Keratinocyte (primary cell): ENCODE results near the gene G3BP1. TPM values are rescaled to one million over a fixed set of nuclear protein-coding genes. Genes with fewer than 3 reads are reported as not detected.

Experiments
- DNase-seq: peaks from one replicate; pipeline ENCODE4 v3.0.0-alpha.2; 2011; ENCODE audit warnings: low read depth, missing footprints, low spot score
- FAIRE-seq: peaks from 2 replicates; lab custom pipeline; 2011; peaks lifted over from hg19 to GRCh38; lab: Jason Lieb, UNC
- H2AFZ ChIP-seq: 2 replicates; pipeline ENCODE4 v1.6.0; 2012; ENCODE audit warnings: low read length, control low read depth, inconsistent platforms; ENCODE audit not compliant: control insufficient read depth
- H3K27ac ChIP-seq: 2 replicates; pipeline ENCODE4 v1.5.1; 2011; ENCODE audit warnings: low read length; ENCODE audit not compliant: control insufficient read depth, insufficient read depth
- H3K27me3 ChIP-seq: 3 replicates; pipeline ENCODE4 v1.6.0; 2011; ENCODE audit warnings: low read length; ENCODE audit not compliant: control insufficient read depth, insufficient read depth; ENCODE audit errors: extremely low read depth
- H3K36me3 ChIP-seq, 2 experiments: 2 replicates in 1 of 2; 3 replicates in 1 of 2; pipeline ENCODE4 v1.5.1; 2011; ENCODE audit warnings: low read length in 2 of 2, mild to moderate bottlenecking in 1 of 2; ENCODE audit not compliant: control insufficient read depth in 2 of 2, insufficient read depth in 2 of 2; ENCODE audit errors: extremely low read depth in 1 of 2
- H3K4me1 ChIP-seq: 3 replicates; pipeline ENCODE4 v1.5.1; 2011; ENCODE audit warnings: low read length; ENCODE audit not compliant: control insufficient read depth, insufficient read depth; ENCODE audit errors: extremely low read depth
- H3K4me2 ChIP-seq: 3 replicates; pipeline ENCODE4 v1.6.0; 2011; ENCODE audit warnings: low read depth, low read length; ENCODE audit not compliant: control insufficient read depth, insufficient read depth; ENCODE audit errors: extremely low read depth
- H3K4me3 ChIP-seq, 3 experiments: fragments of 200-600 bp in 1 of 3; sonication (generic) in 1 of 3; 2 replicates in 2 of 3; 3 replicates in 1 of 3; pipeline ENCODE4 v1.5.1; 2011 to 2016; ENCODE audit warnings: low read length in 3 of 3, mild to moderate bottlenecking in 3 of 3, control low read depth in 2 of 3, inconsistent platforms in 1 of 3, low read depth in 1 of 3, mixed read lengths in 1 of 3, mixed run types in 1 of 3, moderate library complexity in 1 of 3; ENCODE audit not compliant: control insufficient read depth in 2 of 3, insufficient read depth in 2 of 3; ENCODE audit errors: extremely low read depth in 1 of 3
- H3K79me2 ChIP-seq: 2 replicates; pipeline ENCODE4 v1.6.0; 2012; ENCODE audit warnings: low read length; ENCODE audit not compliant: control insufficient read depth, insufficient read depth
- H3K9ac ChIP-seq: 3 replicates; pipeline ENCODE4 v1.6.0; 2011; ENCODE audit warnings: low read length; ENCODE audit not compliant: control insufficient read depth, insufficient read depth; ENCODE audit errors: extremely low read depth
- H3K9me1 ChIP-seq: 3 replicates; pipeline ENCODE4 v1.6.0; 2011; ENCODE audit warnings: low read length; ENCODE audit not compliant: control insufficient read depth, insufficient read depth; ENCODE audit errors: extremely low read depth
- H3K9me3 ChIP-seq: 2 replicates; pipeline ENCODE4 v1.5.1; 2012; ENCODE audit warnings: low read depth, low read length; ENCODE audit not compliant: control insufficient read depth
- H4K20me1 ChIP-seq: 3 replicates; pipeline ENCODE4 v1.6.0; 2011; ENCODE audit warnings: low read length; ENCODE audit not compliant: control insufficient read depth, insufficient read depth; ENCODE audit errors: extremely low read depth
- EZH2 ChIP-seq: IDR thresholded peaks from one replicate; pipeline ENCODE4 v1.6.1; 2012; ENCODE audit warnings: inconsistent platforms, mild to moderate bottlenecking, low read length, moderate library complexity
- dilution Hi-C: fragments of 300-500 bp; cut with MboI; formaldehyde crosslinking; loops from one replicate; pipeline ENCODE4 v1.7.0; 2020; ENCODE audit warnings: low sequenced_read_pairs; ENCODE audit not compliant: extremely low pct_ligation_motif_present
- polyA plus RNA-seq, 5 experiments: library from polyadenylated mRNA; depleted of rRNA in 3 of 5; stranded (reverse) in 3 of 5; stranded (forward) in 1 of 5; unstranded in 1 of 5; fragments of >200 nt; gene quantifications; 1 replicate in 1 of 5; 2 replicates in 3 of 5; 3 replicates in 1 of 5; pipeline versions ENCODE4 v1.2.1 to v1.2.3, GENCODE V29; 2011 to 2012; ENCODE audit warnings: missing spikeins in 2 of 5, low read depth in 1 of 5, low replicate concordance in 1 of 5
- TF ChIP-seq, protein P1 (sequence below), 3 experiments: IDR thresholded peaks in 1 of 3; conservative IDR thresholded peaks in 1 of 3; optimal IDR thresholded peaks in 1 of 3; 2 replicates in 2 of 3; 3 replicates in 1 of 3; pipeline versions ENCODE3 to v1.5.1; 2011; ENCODE audit warnings: low read length in 3 of 3, mild to moderate bottlenecking in 3 of 3, moderate library complexity in 2 of 3, control low read depth in 1 of 3, inconsistent platforms in 1 of 3; ENCODE audit not compliant: insufficient read depth in 2 of 3; ENCODE audit errors: extremely low read depth in 1 of 3

G3BP1 gene
- polyA plus RNA-seq, 1 donor (not counting 4 experiments of a cell fraction or from before 2014, with no cell fraction given): 137 TPM

DNA sequence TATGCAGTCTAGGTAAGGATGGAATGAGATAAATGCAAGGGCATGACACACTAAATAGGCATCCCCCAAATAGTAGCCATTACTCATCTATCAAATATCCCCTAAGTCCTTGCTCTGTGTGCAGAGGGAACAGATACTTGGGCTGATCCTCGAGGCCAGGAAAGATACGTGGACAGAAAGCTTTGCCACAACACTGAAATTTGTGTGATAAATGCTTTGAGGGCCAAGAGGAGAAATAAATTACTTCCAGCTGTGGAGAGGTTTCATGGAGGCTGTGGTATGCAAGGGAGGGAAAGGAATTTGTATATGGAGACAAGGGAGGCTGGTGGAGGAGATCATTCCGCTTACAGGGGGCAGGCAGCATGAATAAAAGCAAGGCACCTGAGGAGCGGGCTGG is 31.8 kb upstream of the G3BP1 start:
- FAIRE-seq (peak; percentile 88), DNase-seq (no peak)
- H3K9me1 ChIP-seq: no peaks in the 10 kb centered on the region
- no peaks in the 10 kb centered on the region for H3K27me3 ChIP-seq
- TF ChIP-seq EZH2: no peak
- TF ChIP-seq, protein P1, sequence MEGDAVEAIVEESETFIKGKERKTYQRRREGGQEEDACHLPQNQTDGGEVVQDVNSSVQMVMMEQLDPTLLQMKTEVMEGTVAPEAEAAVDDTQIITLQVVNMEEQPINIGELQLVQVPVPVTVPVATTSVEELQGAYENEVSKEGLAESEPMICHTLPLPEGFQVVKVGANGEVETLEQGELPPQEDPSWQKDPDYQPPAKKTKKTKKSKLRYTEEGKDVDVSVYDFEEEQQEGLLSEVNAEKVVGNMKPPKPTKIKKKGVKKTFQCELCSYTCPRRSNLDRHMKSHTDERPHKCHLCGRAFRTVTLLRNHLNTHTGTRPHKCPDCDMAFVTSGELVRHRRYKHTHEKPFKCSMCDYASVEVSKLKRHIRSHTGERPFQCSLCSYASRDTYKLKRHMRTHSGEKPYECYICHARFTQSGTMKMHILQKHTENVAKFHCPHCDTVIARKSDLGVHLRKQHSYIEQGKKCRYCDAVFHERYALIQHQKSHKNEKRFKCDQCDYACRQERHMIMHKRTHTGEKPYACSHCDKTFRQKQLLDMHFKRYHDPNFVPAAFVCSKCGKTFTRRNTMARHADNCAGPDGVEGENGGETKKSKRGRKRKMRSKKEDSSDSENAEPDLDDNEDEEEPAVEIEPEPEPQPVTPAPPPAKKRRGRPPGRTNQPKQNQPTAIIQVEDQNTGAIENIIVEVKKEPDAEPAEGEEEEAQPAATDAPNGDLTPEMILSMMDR (optimal IDR thresholded peaks at IDR 0.05 in 1 of 3, IDR thresholded peaks at IDR 0.05 in 1 of 3, conservative IDR thresholded peaks at IDR 0.05 in 1 of 3; ENCODE audit: extremely low read depth in 1 of 3, insufficient read depth in 2 of 3, low read length in 3 of 3): no peak
- H3K4me1 ChIP-seq: peaks cover 53% of the 10 kb centered on the region
- H3K9ac ChIP-seq: peak overlapping the region; percentile 67
- no peaks in the 10 kb centered on the region for H4K20me1 ChIP-seq
- peaks cover 0 to 15% of the 10 kb centered on the region in 2 experiments for H3K36me3 ChIP-seq
- H3K4me3 ChIP-seq: no peak overlapping the region
- dilution Hi-C loops: no loop called here
- peak overlapping the region; percentile 90 for H3K27ac ChIP-seq
- no peaks in the 10 kb centered on the region for H3K79me2 ChIP-seq
- peak overlapping the region; percentile 74 for H3K4me2 ChIP-seq
- H3K9me3 ChIP-seq: no peaks in the 10 kb centered on the region
- no peak overlapping the region for H2AFZ ChIP-seq

DNA sequence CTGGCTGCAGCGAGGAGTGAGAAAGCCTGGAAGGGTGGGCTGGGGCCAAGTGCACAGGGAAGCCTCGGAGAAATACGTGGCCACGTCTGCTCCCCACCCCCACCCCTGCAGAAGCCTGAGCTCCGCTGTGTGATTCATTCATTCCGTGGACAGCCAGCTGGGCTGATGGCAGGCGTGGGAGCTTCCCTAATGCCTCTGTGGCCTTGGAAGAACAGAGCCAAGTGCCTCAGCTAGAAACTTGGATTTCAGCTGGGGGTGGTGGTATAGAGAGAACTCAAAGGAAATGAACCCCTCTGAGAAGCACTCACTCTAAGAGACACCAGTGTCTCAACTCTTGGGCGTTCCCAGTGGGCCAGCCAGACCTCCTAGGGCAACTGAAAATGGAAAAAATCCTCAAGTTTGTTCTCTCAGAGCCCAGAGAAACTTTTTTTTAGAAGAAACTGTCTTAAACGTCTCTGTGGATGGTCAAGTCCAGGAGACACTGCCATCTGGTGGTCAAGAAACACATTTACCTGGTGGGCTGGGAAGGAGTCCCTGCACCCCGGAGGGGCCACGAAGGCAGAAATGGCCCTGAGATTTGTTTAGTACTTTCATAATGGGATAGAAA is 31.3 kb upstream of the G3BP1 start:
- DNase-seq: no peak
- FAIRE-seq: peak; percentile 57

More for the DNA sequence above, 31.3 kb upstream of the G3BP1 start:
- H3K4me2 ChIP-seq: peak overlapping the region; percentile 74
- no peaks in the 10 kb centered on the region for H4K20me1 ChIP-seq
- H3K27ac ChIP-seq: peak overlapping the region; percentile 90
- H3K27me3 ChIP-seq: no peaks in the 10 kb centered on the region
- dilution Hi-C loops: no loop called here
- H3K4me1 ChIP-seq: peaks cover 58% of the 10 kb centered on the region
- H3K4me3 ChIP-seq: peak overlapping the region in 1 of 3 experiments; percentile 8
- H3K9me1 ChIP-seq: no peaks in the 10 kb centered on the region
- no peaks in the 10 kb centered on the region for H3K9me3 ChIP-seq
- TF ChIP-seq EZH2: no peak
- TF ChIP-seq, protein P1 (optimal IDR thresholded peaks at IDR 0.05 in 1 of 3, IDR thresholded peaks at IDR 0.05 in 1 of 3, conservative IDR thresholded peaks at IDR 0.05 in 1 of 3; ENCODE audit: extremely low read depth in 1 of 3, insufficient read depth in 2 of 3, low read length in 3 of 3): peak; percentile 73 to 93 (median 74)
- no peak overlapping the region for H2AFZ ChIP-seq
- H3K79me2 ChIP-seq: no peaks in the 10 kb centered on the region
- H3K9ac ChIP-seq: peak overlapping the region; percentile 67
- H3K36me3 ChIP-seq: peaks cover 0 to 16% of the 10 kb centered on the region in 2 experiments
